GM12891 (cell line): Measurements from ENCODE around the gene UBE3B.

Source experiments
- POLR2A ChIP-seq: IDR thresholded peaks from 2 replicates; pipeline ENCODE4 v1.6.1; 2011; ENCODE audit warnings: low read depth, low read length, control low read depth
- POLR2AphosphoS5 ChIP-seq: IDR thresholded peaks from 2 replicates; pipeline ENCODE4 v1.6.1; 2011; ENCODE audit warnings: low read depth, low read length, control low read depth
- POU2F2 ChIP-seq: IDR thresholded peaks from 2 replicates; pipeline ENCODE4 v1.6.1; 2011; ENCODE audit warnings: low read depth, mild to moderate bottlenecking, control low read depth, low read length, moderate library complexity
- SPI1 ChIP-seq: IDR thresholded peaks from 2 replicates; pipeline ENCODE4 v1.6.1; 2011; ENCODE audit warnings: low read depth, low read length, control low read depth
- TAF1 ChIP-seq: IDR thresholded peaks from 2 replicates; pipeline ENCODE4 v1.6.1; 2011; ENCODE audit warnings: low read depth, low read length, control low read depth

- TF ChIP-seq POLR2AphosphoS5 (no peak), POLR2A (no peak), TAF1 (no peak), SPI1 (no peak), POU2F2 (no peak)
These were observed 45.6 kb downstream of the UBE3B start for GRCh38 chr12:109523071-109523470.
